HG03460 (cell line): ENCODE results near the gene RAC2.
A peak's percentile ranks its signal among the peaks of the same experiment; 100 is the strongest.

Experiments used
- ATAC-seq: cut with Tn5 transposase; IDR thresholded peaks from one replicate; pipeline ENCODE4 v1.9.1; 2021; ENCODE audit not compliant: unreplicated experiment

Gene RAC2

DNA sequence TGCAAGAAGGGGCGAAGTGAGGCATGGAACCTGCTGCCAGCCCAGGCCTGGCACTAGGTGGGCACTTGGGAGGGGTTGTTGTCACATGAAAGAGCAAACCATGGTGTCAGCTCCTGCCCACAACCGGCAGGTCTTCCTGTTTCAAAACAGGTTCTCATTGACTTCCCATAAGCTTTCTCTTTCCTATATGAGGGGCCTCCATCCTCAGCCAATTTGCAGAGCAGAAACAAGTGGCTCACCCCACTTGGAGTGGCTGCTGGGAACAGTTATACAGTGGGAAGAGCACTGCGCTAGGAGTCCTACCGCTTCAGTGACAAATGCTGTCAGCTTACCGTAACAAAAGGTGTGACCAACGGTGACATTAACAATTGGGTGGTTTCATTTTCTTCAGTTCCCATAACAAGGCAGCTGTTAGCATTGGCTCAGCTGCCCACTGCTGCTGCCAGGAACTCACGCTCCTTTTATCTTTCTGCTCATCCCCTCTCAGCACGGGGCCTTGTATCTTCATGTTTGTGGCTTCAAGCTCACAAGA, 21.6 kb downstream of the RAC2 start:
- ATAC-seq, result no peak

DNA sequence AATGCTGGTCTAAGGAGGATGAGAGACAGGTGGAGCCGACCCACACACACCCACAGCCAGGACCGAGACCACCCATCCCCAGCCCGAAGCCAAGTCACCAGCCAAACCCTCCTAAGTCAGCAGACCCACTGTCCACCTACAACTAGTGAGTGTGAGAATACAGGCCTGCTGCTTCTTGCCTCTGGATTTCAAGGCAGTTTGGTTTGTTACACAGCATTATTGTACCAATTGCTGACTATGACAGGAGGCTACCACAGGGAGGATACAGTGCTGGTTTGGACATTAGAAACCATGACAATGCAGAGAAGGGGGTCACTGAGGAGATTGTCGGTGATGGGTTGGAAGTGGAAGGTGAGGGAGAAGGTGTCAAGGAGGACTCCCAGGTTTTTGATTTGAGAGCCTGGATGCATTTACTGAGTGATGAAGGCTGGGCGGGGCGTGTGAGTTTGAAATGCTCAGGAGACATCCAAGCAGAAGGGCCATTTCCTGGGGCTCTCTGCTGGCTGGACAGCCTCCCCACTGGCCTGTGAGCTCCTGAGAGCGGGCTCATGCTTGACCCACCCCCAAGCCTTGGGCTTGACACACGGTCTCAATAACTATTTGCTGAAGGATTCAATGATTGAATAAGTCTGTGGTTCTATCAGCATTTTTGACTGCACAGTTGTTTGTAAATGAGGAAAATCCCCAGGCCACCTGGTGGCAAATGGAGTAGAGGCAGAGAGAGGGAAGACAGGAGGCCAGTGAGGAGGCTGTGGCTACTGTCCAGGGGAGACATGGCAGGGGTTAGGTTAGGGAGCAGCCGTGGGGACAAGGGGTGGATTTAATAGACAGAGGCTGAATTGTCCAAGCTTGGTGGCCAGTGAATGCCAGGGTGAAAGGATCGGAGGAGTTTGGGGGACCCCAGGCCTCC, 22.4 kb downstream of the RAC2 start:
- ATAC-seq, result no peak

DNA sequence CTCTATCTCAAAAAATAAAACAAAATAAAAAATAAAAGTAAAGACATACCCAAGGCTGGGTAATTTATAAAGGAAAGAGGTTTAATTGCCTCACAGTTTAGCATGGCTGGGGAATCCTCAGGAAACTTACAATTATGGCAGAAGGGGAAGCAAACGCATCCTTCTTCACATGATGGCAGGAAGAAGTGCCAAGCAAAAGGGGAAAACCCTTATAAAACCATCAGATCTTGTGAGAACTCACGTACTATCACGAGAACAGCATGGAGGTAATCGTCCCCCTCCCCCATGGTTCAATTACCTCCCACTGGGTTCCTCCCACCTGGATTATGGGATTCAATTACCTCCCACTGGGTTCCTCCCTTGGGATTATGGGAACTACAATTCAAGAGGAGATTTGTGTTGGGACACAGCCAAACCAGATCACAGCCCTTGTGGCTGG, 23.5 kb downstream of the RAC2 start:
- no peak for ATAC-seq

DNA sequence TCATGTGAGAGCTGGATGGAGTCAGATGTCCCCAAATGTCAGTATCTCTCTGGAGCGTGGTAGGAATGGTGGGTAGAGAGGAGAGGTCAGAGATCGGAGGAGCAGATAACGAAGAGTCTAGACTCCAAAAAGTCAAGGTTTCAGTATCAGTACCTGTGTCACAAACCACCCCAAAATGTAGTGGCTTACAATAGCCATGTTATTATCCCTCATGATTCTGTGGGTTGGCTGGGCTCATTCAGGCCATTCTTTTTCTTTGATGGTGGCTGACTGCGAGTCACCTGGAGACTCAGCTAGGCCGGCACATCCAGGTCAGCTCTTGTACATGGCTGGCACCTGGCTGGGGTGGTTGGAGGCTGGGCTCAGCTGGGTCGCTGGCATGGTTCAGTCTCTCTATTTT, 24.5 kb downstream of the RAC2 start:
- ATAC-seq, result peak; percentile 23

DNA sequence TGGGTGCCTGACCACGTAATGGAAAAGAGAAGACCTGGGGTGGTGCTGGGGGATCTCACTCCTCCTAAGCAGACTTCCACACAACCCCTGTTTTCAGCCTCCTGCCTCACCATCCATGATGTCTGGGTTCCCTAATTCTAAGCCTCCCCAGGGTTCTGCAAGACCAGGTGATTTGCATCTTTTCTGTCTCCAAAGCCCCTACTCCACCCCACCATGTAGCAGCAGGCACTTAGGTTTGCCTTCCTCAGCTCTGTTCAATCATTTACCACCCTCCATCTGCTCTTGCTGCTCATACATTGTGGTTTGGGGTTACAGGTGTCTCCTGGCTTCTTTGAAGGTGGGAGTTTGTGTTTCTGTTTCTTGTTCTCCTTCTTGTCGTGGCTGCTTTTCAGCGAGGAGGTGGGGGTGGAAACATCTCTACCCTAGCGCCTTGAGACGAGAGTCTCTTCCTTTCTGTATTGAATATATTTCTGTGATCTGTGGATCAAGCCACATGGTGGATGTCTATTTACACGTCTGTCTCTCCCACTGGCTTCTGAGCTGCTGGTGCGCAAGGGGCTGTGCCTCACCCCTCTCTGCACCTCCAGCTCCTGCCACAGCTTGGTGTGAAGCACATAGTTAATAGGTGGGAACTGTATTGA, 25.2 kb downstream of the RAC2 start:
- ATAC-seq, result peak; percentile 76

DNA sequence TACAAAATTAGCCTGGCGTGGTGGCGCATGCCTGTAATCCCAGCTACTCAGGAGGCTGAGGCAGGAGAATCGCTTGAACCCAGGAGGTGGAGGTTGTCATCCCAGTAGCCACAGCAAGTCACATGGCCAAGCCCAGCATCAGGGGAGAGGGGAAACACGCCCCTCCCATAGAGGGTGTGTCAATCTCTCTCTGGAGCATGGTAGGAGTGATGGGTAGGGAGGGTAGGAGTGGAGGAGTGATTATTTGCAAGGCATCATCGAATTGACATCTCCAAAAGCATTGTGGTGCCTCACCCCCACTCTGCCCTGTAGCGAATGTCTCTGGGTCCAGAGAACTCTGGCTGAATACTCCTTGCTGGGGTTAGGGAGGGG, 25.7 kb downstream of the RAC2 start:
- no peak for ATAC-seq

DNA sequence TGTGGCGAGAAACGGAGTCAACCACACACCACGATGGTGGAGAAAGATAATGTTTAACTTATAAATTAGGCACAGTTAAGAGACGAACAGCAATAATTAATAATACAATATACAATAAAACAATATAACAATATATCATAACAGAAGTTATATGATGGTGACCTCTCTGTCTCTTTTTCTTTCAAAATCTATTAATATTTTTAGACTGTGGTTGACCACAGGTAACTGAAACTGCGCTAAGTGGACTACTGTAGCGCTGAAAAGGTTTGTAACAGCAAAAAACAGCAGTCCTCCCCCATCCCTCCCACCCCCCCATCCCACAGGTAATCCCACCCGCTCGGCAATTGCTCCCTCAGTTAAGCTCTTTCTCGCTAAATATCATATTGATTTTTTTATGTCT, 28.2 kb downstream of the RAC2 start:
- ATAC-seq, result no peak

DNA sequence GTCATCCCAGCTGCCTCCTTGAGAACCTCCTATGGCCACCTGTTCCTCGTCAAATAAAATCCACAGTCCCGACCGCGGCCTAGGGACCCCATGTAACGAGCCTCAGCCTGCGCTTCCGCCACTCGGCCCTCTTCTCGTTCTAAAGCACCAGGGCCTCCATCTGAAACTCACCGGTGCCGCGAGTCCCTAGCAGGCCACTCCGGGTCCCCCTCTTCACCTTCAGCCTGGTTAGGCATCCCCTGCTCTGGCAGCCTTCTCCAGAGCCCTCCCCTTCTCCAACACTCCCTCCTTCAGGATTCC, 29.4 kb downstream of the RAC2 start:
- ATAC-seq, result no peak

DNA sequence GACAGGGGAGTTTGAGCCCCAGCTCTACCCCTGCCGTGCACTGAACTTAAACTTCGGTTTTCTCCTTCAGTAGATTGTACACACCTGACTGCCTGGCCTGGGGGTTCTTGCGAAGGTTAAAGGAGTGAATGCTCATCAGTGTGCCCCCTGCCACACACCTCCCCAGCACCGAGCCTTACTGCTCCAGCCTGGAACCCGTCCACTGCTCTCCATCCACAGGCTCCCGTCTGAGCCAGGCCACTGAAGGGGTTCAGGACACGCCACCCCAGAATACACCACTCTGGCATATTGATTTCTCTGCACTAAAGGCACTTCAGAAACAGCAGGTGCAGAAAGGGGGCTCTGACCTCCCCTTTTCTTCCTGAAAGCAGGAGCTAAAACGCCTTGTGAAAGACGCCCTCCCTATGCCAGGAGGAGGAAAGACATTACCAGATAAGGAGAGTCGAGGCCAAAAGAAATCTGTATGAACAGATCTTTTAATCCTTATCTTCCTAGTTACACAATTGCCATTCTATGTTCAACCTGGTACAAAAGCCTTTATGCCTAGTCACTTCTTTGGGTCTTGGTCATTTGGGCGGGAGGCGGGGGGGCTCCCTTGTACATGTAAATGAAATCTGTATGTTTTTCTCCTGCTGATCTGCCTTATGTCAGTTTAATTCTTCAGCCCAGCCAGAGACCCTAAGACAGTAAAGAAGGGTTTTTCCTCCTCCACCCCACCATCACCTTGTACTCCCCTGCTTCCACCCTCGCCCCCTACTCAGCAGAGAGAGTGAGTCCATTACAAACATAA, 29.9 kb downstream of the RAC2 start:
- no peak for ATAC-seq

DNA sequence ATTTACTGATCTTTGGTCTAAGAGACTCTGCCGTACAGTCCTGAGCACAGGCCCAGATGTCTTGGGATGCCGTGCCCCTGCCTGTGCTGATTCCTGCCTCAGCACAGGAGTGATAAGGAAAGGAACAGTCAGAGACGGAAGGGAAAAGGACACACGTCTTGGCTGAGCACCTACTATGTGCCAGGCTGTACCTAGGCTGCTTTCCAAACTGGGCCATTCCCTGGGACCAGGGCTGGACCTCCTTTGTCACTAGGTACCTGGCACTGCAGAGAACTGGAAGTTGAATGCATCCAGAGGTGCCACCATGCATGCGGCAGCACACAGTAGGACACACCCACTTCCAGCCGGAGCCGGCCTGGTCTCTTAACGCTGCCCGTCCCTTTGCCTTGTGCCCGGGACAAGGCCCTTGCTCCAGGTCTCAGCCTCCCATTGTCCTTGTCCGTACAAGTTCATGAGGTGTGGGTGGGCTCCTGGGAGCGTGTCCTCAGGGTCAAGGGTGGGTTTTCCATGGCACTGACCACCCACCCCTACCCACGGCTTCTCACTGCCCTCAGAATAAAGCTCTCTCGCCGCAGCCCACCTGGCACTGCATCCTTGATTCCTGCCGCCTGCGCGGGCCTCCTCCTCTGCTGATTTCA, 30.7 kb downstream of the RAC2 start:
- no peak for ATAC-seq

DNA sequence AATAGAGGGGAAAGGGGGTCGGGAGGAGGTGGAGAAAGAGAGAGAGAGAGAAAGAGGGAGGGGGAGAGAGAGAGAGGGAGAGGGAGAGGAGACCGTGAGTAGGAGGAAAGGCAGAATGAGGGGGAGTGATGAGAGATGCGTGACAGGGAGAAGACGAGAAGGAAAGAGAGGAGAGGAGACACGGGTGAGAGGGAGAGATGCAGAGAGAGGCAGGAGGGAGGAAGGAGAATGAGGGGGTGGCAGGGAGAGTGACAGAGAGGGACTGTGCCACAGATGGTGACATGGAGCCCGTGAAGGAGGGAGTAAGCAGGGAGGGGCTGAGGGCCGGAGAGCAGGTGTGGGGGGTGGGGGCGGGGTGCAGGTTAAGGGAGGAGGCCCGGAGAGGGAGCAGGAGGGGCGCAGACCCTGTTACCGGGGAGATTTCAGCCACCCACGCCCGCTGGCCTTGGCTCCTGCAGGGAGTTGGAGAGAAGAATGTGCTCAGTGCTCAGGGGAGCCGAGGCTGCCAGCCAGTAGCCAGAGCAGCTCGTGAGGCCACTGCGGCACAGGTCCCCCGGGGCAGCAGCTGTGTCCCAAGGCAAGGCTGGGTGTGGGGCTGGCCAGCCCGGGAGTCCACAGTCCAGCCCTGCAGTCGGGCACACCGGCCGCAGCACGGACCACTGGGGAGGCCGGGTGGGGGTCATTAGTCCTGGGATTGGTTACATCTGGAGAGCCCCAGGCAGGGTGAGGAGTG, 31.7 kb downstream of the RAC2 start, which contains the start of gene SSTR3:
Gene SSTR3 (minus strand): TSS at position 304 of the 733 bp plus-strand sequence. CDS start 4,674 bp downstream, outside the sequence.
- ATAC-seq, result no peak

DNA sequence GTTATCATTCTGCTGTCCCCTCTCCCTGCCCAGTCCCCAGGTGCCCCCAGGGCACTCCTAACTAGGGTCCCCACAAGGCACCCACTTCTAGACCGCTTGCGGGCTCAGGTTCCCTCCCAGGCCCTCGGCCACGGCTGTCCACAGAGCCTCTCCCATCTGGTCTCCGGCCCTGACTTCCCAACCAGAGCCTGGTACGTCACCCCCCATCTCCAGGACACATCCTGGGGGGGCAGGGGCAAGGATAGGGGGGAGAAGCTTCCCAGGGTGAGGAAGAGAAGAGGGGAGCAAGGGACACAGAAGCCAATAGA, 32.2 kb downstream of the RAC2 start:
- ATAC-seq, result no peak

DNA sequence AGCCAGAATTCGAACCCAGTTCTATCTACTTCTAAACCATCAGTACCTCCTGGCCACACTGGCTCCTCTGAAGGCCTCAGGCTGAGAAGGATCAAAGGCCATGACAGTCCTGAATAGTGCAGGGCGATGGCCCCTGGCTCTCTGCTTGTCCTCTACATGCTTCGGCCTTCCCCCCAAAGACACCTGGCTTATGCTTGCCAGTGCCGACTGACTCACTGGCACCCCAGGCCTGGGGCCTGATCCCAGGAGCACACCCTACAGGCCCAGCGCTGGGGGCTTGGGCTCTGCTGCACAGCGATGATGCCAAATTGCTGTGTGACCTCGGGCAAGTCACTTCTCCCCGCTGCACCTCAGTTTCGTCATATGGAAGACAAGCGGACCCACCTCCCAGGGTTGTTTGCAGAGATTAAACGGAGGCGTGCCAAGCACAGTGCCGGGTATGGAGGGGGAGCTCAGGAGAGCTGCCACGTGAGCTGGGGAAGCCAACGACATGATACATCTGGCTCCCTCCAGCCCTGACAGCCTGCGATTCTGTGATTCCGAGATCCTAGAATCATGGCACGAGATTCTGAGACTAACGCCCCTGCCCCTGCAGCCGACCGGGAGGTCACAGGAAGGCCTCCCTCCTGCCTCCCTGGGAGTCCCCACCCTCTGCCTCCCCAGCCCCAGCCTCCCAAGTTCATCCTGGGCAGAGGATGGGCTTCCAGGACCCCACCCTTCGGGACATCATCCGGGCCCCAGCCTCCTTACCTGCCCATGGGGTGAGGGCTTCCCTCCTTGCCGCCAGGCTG, 32.8 kb downstream of the RAC2 start:
- ATAC-seq, result no peak

DNA sequence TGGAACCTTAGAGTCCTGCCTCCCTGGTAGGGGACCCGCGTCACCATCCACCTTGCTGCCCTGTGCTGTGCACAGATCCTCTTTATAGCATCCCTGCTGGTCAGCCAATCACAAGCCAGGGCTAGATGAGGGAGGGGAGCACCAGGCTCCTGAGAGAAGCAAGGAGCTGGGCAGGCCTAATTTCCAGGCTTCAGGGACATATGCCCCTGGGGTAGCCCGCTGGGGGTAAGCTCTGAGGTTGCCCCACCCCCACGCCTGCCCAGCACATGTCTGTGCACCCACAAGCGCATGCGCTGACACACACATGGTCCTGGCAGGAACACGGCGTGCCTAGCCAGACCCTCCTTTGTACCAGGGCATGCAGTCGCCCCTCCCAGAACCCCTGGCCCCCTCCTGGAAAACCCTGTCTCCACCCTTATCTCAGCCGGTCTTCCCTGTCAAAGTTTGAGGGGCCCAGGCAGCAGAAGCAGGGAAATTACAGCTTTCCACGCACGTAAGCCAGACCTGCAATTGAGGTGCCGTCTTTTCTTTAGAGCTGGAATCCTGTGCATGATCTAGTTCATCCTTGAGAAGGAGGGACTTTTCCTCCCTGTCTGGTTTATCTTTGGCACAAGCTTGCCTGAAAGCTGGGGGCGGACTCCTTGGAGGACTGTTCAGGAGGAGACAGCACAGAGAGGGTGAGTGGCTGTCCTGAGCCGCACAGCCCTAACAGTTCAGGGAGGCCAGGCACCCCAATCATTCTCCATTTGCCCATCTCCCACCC, 33.8 kb downstream of the RAC2 start:
- ATAC-seq, result no peak

DNA sequence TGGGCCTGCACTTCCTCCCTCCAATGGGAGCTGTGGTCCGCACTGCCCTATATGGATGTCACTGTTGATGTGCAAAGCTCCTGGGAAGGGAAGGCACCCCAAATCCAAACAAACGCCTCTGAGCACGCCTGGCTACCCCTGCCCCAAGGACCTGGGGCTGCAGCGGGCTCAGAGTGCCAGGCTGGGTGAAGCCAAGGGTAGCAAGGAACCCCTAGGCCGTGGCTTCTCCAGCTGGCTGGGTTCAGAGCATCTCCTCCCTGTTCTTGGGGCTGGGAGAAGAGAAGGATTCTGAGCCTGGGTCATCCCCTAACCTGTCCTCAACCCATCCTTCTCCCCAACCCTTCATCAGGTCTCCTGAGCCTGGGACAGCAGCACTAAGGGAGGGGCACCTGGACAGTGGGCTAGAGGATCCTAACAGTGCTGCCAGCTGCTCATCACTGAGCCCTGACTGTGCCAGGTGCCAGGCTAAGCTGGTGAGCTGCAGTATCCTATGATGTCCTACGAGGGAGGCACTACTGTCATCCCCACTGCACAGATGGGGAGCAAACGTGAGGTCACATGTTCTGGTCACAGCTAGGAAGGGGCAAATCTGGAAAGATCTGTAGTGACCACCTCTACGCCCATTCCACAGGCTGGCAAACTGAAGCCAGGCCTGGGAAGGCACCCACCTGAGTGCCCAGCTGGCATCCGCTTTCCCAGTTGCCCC, 34.8 kb downstream of the RAC2 start:
- no peak for ATAC-seq

DNA sequence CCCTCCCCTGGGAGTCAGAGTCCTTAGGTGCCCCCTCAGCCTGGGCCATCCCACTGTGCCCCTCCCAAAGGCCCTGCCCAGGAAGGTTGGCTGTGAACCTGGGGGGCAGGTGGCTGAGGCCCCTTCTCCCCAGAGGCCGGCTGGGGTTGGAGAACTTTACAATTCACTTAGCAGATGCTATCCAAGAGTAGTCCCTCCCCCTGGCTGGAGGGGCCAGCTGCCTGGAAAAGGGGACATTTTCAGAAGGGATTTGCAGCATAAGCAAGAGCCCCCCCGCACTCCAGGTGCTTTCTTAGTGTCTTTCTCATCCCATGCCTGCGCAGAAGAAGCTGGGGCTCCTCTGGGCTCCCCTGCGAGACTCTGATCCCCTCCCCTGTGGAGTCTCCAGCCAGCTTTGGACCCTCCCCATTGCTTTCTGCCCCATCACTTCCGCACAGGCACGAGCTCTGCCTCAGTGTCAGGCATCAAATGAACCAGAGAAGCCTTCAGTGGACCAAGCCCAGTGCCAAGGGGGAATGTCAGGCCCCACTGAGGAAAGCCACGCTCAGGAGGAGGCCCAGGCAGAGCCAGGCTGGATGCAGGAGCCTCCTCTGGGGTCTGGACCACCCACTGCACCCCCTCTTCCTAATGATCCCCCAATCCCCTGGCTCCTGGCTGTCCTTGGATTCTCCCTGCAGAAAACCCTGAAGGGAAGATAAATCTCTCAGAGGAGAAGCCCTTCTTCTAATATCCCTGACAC, 35.5 kb downstream of the RAC2 start:
- no peak for ATAC-seq

DNA sequence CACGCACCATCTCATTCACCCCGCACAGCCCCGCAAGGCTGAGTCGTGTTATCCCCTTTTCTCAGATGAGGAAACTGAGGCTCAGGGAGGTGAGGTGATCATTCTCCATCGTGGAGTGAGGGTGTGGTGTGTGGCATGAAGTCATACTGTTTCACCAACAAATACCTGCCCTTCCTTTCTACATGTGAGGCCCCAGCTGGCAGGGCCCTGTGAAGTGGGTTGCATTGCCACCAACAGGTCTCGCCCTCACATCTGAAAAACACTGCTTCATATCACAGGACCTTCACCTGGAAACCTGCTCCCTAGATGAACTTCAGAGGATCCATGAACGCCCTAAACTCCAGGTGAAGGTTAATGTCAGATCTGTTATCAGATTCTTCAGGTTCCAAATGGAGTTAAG, 36.1 kb downstream of the RAC2 start:
- no peak for ATAC-seq
